ENCODE results near the gene FGD2. TPM values are rescaled to one million over a fixed set of nuclear protein-coding genes. Genes with fewer than 3 reads are reported as not detected.

The FGD2 gene
- total and polyA plus RNA-seq, 2 of the 8 experiments (the other 6 are each of a cell fraction or from before 2014, with no cell fraction given): 0.12 to 0.32 TPM

GRCh38 chr6:37059344-37060194, 54.1 kb downstream of the FGD2 start (continued):
- TF ChIP-seq SIRT6 (IDR thresholded peaks at IDR 0.05; ENCODE audit: low read length): no peak

All from H1 (cell line).